22Rv1 (cell line): Measurements from ENCODE around the gene HBA1.

Source experiments
- CTCF ChIP-seq: fragments of 450-650 bp; IDR thresholded peaks from 2 replicates; pipeline ENCODE4 v1.5.1; 2017; ENCODE audit warnings: mild to moderate bottlenecking
- ZFX ChIP-seq: fragments of 450-650 bp; IDR thresholded peaks from 2 replicates; pipeline ENCODE4 v1.6.1; 2017; ENCODE audit warnings: antibody characterized with exemption, borderline replicate concordance

DNA sequence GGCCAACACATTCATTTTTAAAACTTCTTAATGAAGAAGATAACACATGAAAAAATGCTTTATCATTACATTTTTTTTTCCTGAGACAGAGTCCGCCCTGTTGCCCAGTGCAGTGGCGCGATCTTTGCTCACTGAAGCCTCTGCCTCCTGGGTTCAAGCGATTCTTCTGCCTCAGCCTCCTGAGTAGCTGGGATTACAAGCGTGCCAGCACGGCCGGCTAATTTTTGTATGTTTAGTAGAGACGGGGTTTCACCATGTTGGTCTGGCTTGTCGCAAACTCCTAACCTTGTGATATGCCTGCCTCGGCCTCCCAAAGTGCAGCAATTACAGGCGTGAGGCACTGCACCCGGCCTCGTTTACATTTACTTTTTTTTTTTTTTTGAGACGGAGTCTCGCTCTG is 17.0 kb downstream of the HBA1 start:
- TF ChIP-seq CTCF = no peak
- TF ChIP-seq ZFX = no peak
